SK-N-SH (cell line): Measurements from ENCODE around the gene DNAJC17. TPM values are rescaled to one million over a fixed set of nuclear protein-coding genes. Genes with fewer than 3 reads are reported as not detected.
A peak's percentile ranks its signal among the peaks of the same experiment; 100 is the strongest.

Experiments
- CTCF ChIA-PET: fragments of 300-600, 350-600 bp; formaldehyde crosslinking; extraction: SDS; loops from one replicate; lab custom pipeline; 2021; lab: Yijun Ruan, JAX
- POLR2A ChIA-PET: fragments of 350-600 bp; sonication (Branson Sonifier 250); formaldehyde crosslinking; extraction: SDS; loops from one replicate; lab custom pipeline; 2020; ENCODE audit warnings: antibody characterized with exemption, inconsistent platforms; lab: Yijun Ruan, JAX
- DNase-seq: peaks from one replicate; pipeline ENCODE4 v3.0.0; 2012
- H2AFZ ChIP-seq: fragments of 200-600 bp; sonication (generic); 2 replicates; pipeline ENCODE4 v1.8.1; 2016; ENCODE audit warnings: antibody characterized with exemption, mild to moderate bottlenecking, low read depth
- H3F3A ChIP-seq: fragments of 200-600 bp; sonication (generic); replicated peaks from 2 replicates; pipeline ENCODE3; 2016; ENCODE audit warnings: antibody characterized with exemption, mild to moderate bottlenecking; ENCODE audit not compliant: insufficient read depth
- H3K27ac ChIP-seq, 2 experiments: fragments of 200-500 bp in 1 of 2; fragments of 200-600 bp in 1 of 2; sonication (Bioruptor generic) in 1 of 2; sonication (generic), shearing (Covaris generic) in 1 of 2; 2 replicates each; pipeline versions ENCODE4 v1.5.1 to v1.6.1; 2014 to 2016; ENCODE audit warnings: low read depth in 2 of 2, inconsistent platforms in 1 of 2, low read length in 1 of 2, mild to moderate bottlenecking in 1 of 2, mixed read lengths in 1 of 2
- H3K27me3 ChIP-seq: fragments of 200-600 bp; sonication (generic), shearing (Covaris generic); 2 replicates; pipeline ENCODE4 v1.6.1; 2016; ENCODE audit warnings: mixed run types; ENCODE audit not compliant: insufficient read depth
- H3K36me3 ChIP-seq, 2 experiments: fragments of 200-500 bp in 1 of 2; fragments of 200-600 bp in 1 of 2; sonication (Bioruptor generic) in 1 of 2; sonication (generic) in 1 of 2; replicated peaks in 1 of 2; 2 replicates each; pipeline versions ENCODE3 to v1.5.1; 2014 to 2016; ENCODE audit warnings: low read length in 1 of 2, mild to moderate bottlenecking in 1 of 2; ENCODE audit not compliant: insufficient read depth in 2 of 2, control insufficient read depth in 1 of 2
- H3K4me1 ChIP-seq, 2 experiments: fragments of 200-500 bp in 1 of 2; fragments of 200-600 bp in 1 of 2; sonication (Bioruptor generic) in 1 of 2; sonication (generic), shearing (Covaris generic) in 1 of 2; 2 replicates each; pipeline versions ENCODE4 v1.5.1 to v1.6.1; 2014 to 2016; ENCODE audit warnings: low read depth in 1 of 2, low read length in 1 of 2, mixed run types in 1 of 2; ENCODE audit not compliant: insufficient read depth in 2 of 2, control insufficient read depth in 1 of 2
- H3K4me2 ChIP-seq: fragments of 200-600 bp; sonication (generic), shearing (Covaris generic); 2 replicates; pipeline ENCODE4 v1.6.1; 2017; ENCODE audit warnings: mixed run types
- H3K4me3 ChIP-seq, 2 experiments: fragments of 200-500 bp in 1 of 2; fragments of 200-600 bp in 1 of 2; sonication (Bioruptor generic) in 1 of 2; sonication (generic), shearing (Covaris generic) in 1 of 2; 2 replicates each; pipeline versions ENCODE4 v1.5.1 to v1.8.1; 2014 to 2016; ENCODE audit warnings: low read depth in 2 of 2, inconsistent platforms in 1 of 2, low read length in 1 of 2, mild to moderate bottlenecking in 1 of 2, mixed read lengths in 1 of 2, moderate library complexity in 1 of 2
- H3K79me2 ChIP-seq: fragments of 200-600 bp; sonication (generic); 2 replicates; pipeline ENCODE4 v1.8.1; 2017; ENCODE audit warnings: mild to moderate bottlenecking; ENCODE audit not compliant: insufficient read depth
- H3K9ac ChIP-seq: fragments of 200-600 bp; sonication (generic); 2 replicates; pipeline ENCODE4 v1.6.1; 2017; ENCODE audit warnings: mixed run types
- H3K9me2 ChIP-seq: fragments of 200-600 bp; sonication (generic); 2 replicates; pipeline ENCODE4 v1.6.1; 2017; ENCODE audit warnings: mixed run types
- H3K9me3 ChIP-seq: fragments of 200-600 bp; sonication (generic); 2 replicates; pipeline ENCODE4 v1.6.1; 2017; ENCODE audit warnings: mixed run types, mild to moderate bottlenecking, moderate library complexity
- H4K20me1 ChIP-seq: fragments of 200-600 bp; sonication (generic); 2 replicates; pipeline ENCODE4 v1.6.1; 2017; ENCODE audit warnings: mild to moderate bottlenecking, mixed run types; ENCODE audit not compliant: insufficient read depth
- FOXM1 ChIP-seq: IDR thresholded peaks from 2 replicates; pipeline ENCODE4 v1.4.0; 2012; ENCODE audit warnings: low read depth, mild to moderate bottlenecking
- GATA2 ChIP-seq: sonication (generic); formaldehyde crosslinking; IDR thresholded peaks from 2 replicates; pipeline ENCODE4 v1.5.0; 2020; ENCODE audit warnings: mild to moderate bottlenecking, missing genetic modification reagents
- NFIC ChIP-seq: IDR thresholded peaks from 2 replicates; pipeline ENCODE4 v1.4.0; 2012; ENCODE audit warnings: borderline replicate concordance
- NRF1 ChIP-seq: IDR thresholded peaks from 2 replicates; pipeline ENCODE4 v1.6.1; 2012; ENCODE audit warnings: low read depth, mild to moderate bottlenecking, low read length
- RCOR1 ChIP-seq: fragments of 150-350 bp; IDR thresholded peaks from 2 replicates; pipeline ENCODE4 v1.6.1; 2017; ENCODE audit warnings: antibody characterized with exemption, low read length
- RFX5 ChIP-seq: IDR thresholded peaks from 2 replicates; pipeline ENCODE4 v1.6.1; 2012; ENCODE audit warnings: mild to moderate bottlenecking, improper control_type of control experiment, low read length
- WGBS: methylation state at CpG from one replicate; pipeline ENCODE4 v1.1.6; 2017; ENCODE audit warnings: low lambda C conversion rate; 5-methylcytosine and 5-hydroxymethylcytosine counted together
- polyA plus RNA-seq, 3 experiments: library from polyadenylated mRNA; depleted of rRNA; stranded (reverse); fragments of >200 nt; gene quantifications; 2 replicates each; pipeline ENCODE4 v1.2.3, GENCODE V29; 2012
- TF ChIP-seq, protein P1 (sequence below): fragments of 150-350 bp; IDR thresholded peaks from 2 replicates; pipeline ENCODE4 v1.6.1; 2017; ENCODE audit warnings: antibody characterized with exemption, low read length, low read depth, borderline replicate concordance

The DNAJC17 gene
- polyA plus RNA-seq, 1 of the 3 experiments (the other 2 are of a cell fraction): 61.6 TPM

DNA sequence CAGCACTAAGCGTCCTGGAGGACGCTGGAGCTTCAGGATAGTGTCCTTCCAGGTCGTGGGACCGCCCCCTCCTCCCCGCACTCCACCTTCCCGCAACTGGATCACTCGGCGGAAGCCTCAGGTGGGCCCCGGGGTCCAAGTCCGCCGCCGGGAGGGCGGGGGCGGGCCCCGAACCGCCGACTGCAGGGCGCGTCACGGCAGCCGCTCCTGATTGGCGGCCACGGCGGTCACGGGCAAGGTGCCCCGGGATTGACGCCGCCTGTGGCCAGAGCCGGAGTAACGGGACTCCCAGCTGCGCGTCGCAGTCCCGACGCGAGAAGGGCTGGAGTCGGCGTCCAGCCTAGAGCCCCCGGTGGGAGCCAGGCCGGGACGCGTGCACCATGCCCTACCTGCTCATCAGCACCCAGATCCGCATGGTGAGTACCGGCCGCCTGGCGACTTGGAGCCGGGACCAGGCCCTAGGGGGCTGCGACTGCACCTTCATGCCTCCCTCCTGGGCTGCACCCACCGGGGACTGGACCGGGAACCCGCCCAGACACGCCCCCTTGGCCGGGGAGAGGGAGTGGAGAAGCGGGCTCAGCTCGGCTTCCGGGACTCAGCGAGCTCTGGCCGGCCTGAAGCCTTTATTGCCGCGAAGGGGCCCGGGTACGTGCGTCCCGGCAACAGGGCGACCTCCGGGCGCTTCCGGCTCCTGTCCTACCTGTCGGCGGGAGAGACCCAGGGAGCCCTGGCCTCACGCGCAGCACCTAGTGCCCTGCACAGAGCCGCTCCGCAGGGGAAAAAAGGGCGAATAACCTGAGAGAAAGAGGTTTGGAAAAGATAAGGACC, 43.3 kb downstream of the DNAJC17 start, which contains the start of gene GCHFR:
TSS of gene GCHFR (plus strand) at position 268 of the 828 bp plus-strand sequence. CDS start at position 381, 113 bp downstream.
- TF ChIP-seq FOXM1 (no peak), RFX5 (no peak)
- TF ChIP-seq, protein P1, sequence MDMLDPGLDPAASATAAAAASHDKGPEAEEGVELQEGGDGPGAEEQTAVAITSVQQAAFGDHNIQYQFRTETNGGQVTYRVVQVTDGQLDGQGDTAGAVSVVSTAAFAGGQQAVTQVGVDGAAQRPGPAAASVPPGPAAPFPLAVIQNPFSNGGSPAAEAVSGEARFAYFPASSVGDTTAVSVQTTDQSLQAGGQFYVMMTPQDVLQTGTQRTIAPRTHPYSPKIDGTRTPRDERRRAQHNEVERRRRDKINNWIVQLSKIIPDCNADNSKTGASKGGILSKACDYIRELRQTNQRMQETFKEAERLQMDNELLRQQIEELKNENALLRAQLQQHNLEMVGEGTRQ: no peak
- CTCF ChIA-PET: interaction anchor here (0.9 to 31.8 kb wide), 4 partner anchors 19 to 110 kb away, joined by 3 to 555 read pairs (median 62); partner anchors contain the start of genes RHOV and RMDN3
- Histone ChIP-seq H3K9me2 (no peaks in the 10 kb centered on the region), H3K9me3 (no peaks in the 10 kb centered on the region), H3K27ac (peak within 1 kb of the TSS in 1 of 2 experiments; percentile 34; a peak in 1 of 4 replicates), H2AFZ (no peak within 1 kb of the TSS; the same call in 1 of the 2 replicates), H4K20me1 (no peaks in the 10 kb centered on the region), H3K4me1 (peaks cover 32 to 53% of the 10 kb centered on the region in 2 experiments; a peak in 3 of 4 replicates), H3K9ac (no peak within 1 kb of the TSS), H3K36me3 (peaks cover 0 to 4% of the 10 kb centered on the region in 2 experiments), H3K4me3 (no peak within 1 kb of the TSS; a peak in 1 of 4 replicates), H3K79me2 (no peaks in the 10 kb centered on the region), H3F3A (peaks cover 12% of the 10 kb centered on the region), H3K27me3 (no peaks in the 10 kb centered on the region), H3K4me2 (peak within 1 kb of the TSS; percentile 37; the same call in 1 of the 2 replicates)
- POLR2A ChIA-PET: no interaction called here
- DNase-seq: peak; percentile 67
- 59% methylated on average over 27 of the region's 75 CpGs for WGBS

DNA sequence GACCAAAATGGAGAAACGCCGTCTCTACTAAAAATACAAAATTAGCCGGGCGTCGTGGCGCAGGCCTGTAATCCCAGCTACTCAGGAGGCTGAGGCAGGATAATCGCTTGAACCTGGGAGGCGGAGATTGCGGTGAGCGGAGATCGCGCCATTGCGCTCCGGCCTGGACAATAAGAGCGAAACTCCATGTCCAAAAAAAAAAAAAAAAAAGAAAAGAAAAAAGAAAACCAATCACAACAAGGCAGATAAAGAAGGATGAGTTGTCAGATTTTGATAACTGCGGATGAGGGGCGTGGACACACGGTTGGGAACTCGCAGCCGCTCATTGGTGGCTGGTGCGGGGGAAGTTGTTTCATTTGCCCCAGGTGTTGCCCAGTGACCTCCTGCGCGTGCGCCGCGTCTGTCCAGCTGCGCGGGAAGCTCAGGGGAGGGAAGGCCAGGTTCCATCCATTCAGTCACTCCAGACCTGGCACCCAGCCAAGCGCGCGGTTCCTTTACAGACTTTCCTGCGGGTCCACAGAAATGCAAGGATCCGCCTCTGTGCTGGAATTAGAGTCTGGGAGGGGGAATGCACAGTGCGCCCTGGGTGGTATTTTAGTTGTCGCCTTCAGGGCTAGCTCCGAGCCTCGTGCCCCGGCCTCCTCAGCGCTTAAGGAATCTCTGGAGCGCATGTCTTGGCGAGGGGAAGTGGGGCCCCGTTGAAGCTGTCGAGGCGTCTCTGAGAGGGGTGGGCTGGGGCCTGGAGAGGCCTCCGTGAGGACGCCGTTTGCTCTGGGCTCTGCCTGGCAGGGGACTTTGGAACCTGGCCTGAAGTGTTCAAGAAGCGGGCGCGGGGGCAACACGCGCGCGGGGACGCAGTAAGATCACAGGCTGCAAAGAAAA, 44.1 kb downstream of the DNAJC17 start:
- ChIA-PET POLR2A (no interaction called here), CTCF (interaction anchor here (0.9 to 31.8 kb wide), 5 partner anchors 18 to 128 kb away, joined by 3 to 555 read pairs (median 4); partner anchors contain the start of gene RMDN3)
- Histone ChIP-seq H3K36me3 (peaks cover 0 to 4% of the 10 kb centered on the region in 2 experiments), H3K4me1 (peaks cover 27 to 44% of the 10 kb centered on the region in 2 experiments; a peak in 3 of 4 replicates), H3K9ac (no peak overlapping the region), H3K27me3 (no peaks in the 10 kb centered on the region), H3K9me3 (no peaks in the 10 kb centered on the region), H4K20me1 (no peaks in the 10 kb centered on the region), H3K27ac (no peak overlapping the region), H3K4me2 (peak overlapping the region; percentile 37; the same call in 1 of the 2 replicates), H3K4me3 (no peak overlapping the region; a peak in 1 of 4 replicates), H3F3A (peaks cover 12% of the 10 kb centered on the region), H3K79me2 (no peaks in the 10 kb centered on the region), H3K9me2 (no peaks in the 10 kb centered on the region), H2AFZ (no peak overlapping the region; the same call in 1 of the 2 replicates)
- TF ChIP-seq RCOR1 (peak; percentile 49; the same call in 1 of the 2 replicates), NFIC (peak; percentile 83), NRF1 (peak; percentile 68), GATA2 (CRISPR knock-in tag) (no peak)
- WGBS: 61% methylated on average over 35 of the region's 55 CpGs
- peak; percentile 83 for DNase-seq
